Colonic mucosa (tissue), 4 donors: Measurements from ENCODE around the gene SPX. TPM values are rescaled to one million over a fixed set of nuclear protein-coding genes. Genes with fewer than 3 reads are reported as not detected.

ENCODE experiments used
- DNase-seq: peaks from one replicate; pipeline ENCODE4 v3.0.0-alpha.2; 2020
- H3K27ac ChIP-seq: fragments of 200-600 bp; one replicate; pipeline ENCODE4 v1.8.0; 2021
- H3K27me3 ChIP-seq: fragments of 200-600 bp; one replicate; pipeline ENCODE4 v1.8.0; 2021
- H3K36me3 ChIP-seq: fragments of 200-600 bp; one replicate; pipeline ENCODE4 v1.8.0; 2021
- H3K4me1 ChIP-seq: fragments of 200-600 bp; one replicate; pipeline ENCODE4 v1.8.0; 2021; ENCODE audit warnings: mild to moderate bottlenecking
- H3K4me3 ChIP-seq: fragments of 200-600 bp; one replicate; pipeline ENCODE4 v1.8.0; 2021
- H3K9ac ChIP-seq, 2 donors: one replicate each; pipeline ENCODE4 v1.7.0; 2013; ENCODE audit warnings: control low read depth in 2 of 2, low read depth in 2 of 2, low read length in 2 of 2
- H3K9me3 ChIP-seq: fragments of 200-600 bp; one replicate; pipeline ENCODE4 v1.8.0; 2021
- intact Hi-C: fragments of 100-400 bp; cut with DNase I; formaldehyde crosslinking; loops from one replicate; pipeline ENCODE4 v1.14.1; 2022
- total RNA-seq, 2 donors: library from RNA; stranded (reverse); fragmentation: NEBNext Ultra II Directional in 1 of 2; extraction: Animal tissue kit (Norgen Biotek cat#: 25700) in 1 of 2; gene quantifications; one replicate each; pipeline ENCODE4 v1.2.1, GENCODE V29; 2021
- TF ChIP-seq, protein P1 (sequence below): fragments of 200-600 bp; IDR thresholded peaks from one replicate; pipeline ENCODE4 v1.8.0; 2022; ENCODE audit warnings: antibody characterized with exemption, mild to moderate bottlenecking
- donor health status: healthy.
- donor health status: DM: no; HTN: no; CAD: no.
- donor health status: DM: no; HTN: no; CAD: no.

SPX gene
- total RNA-seq, 2 donors from 2014 or later = not detected

DNA sequence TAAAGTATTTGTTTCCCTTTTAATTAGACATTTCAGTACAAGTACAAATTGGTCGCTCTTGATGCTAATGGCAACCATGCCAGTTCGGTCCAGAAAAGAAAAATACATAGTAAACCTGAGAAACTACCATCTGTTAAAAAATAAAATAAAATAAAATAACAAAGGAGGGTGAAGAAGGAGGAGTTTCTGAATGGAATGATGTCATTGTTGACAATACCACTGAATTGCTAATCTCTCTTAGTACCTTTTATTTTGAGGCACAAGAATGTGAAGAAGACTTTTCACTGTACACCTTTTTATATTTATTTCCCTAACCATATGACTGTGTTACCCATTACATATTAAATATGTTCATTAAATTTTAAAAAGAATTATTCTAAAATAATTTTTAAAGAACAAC, 19.5 kb downstream of the SPX start:
- intact Hi-C loops = no loop called here
- H3K9me3 ChIP-seq = no peaks in the 10 kb centered on the region
- TF ChIP-seq, protein P1, sequence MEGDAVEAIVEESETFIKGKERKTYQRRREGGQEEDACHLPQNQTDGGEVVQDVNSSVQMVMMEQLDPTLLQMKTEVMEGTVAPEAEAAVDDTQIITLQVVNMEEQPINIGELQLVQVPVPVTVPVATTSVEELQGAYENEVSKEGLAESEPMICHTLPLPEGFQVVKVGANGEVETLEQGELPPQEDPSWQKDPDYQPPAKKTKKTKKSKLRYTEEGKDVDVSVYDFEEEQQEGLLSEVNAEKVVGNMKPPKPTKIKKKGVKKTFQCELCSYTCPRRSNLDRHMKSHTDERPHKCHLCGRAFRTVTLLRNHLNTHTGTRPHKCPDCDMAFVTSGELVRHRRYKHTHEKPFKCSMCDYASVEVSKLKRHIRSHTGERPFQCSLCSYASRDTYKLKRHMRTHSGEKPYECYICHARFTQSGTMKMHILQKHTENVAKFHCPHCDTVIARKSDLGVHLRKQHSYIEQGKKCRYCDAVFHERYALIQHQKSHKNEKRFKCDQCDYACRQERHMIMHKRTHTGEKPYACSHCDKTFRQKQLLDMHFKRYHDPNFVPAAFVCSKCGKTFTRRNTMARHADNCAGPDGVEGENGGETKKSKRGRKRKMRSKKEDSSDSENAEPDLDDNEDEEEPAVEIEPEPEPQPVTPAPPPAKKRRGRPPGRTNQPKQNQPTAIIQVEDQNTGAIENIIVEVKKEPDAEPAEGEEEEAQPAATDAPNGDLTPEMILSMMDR = no peak
- DNase-seq = no peak
- no peaks in the 10 kb centered on the region for H3K4me1 ChIP-seq
- no peaks in the 10 kb centered on the region for H3K27me3 ChIP-seq
- H3K4me3 ChIP-seq = no peak overlapping the region
- no peak overlapping the region for H3K9ac ChIP-seq
- no peaks in the 10 kb centered on the region for H3K36me3 ChIP-seq
- H3K27ac ChIP-seq = no peak overlapping the region

- no peaks in the 10 kb centered on the region for H3K36me3 ChIP-seq
- no peak overlapping the region for H3K27ac ChIP-seq
- H3K9ac ChIP-seq = no peak overlapping the region
- no peaks in the 10 kb centered on the region for H3K4me1 ChIP-seq
- H3K27me3 ChIP-seq = no peaks in the 10 kb centered on the region
- intact Hi-C loops = no loop called here
- H3K9me3 ChIP-seq = no peaks in the 10 kb centered on the region
- no peak for DNase-seq
- no peak overlapping the region for H3K4me3 ChIP-seq
- TF ChIP-seq, protein P1 = no peak
These were observed 20.6 kb downstream of the SPX start for GRCh38 chr12:21546716-21547115.

- Histone ChIP-seq H3K9ac (no peak overlapping the region), H3K27ac (no peak overlapping the region), H3K36me3 (no peaks in the 10 kb centered on the region), H3K27me3 (no peaks in the 10 kb centered on the region), H3K4me1 (no peaks in the 10 kb centered on the region), H3K4me3 (no peak overlapping the region), H3K9me3 (no peaks in the 10 kb centered on the region)
- no peak for DNase-seq
- TF ChIP-seq, protein P1 = no peak
- intact Hi-C loops = no loop called here
These were observed 21.3 kb downstream of the SPX start for GRCh38 chr12:21547437-21547836.

DNA sequence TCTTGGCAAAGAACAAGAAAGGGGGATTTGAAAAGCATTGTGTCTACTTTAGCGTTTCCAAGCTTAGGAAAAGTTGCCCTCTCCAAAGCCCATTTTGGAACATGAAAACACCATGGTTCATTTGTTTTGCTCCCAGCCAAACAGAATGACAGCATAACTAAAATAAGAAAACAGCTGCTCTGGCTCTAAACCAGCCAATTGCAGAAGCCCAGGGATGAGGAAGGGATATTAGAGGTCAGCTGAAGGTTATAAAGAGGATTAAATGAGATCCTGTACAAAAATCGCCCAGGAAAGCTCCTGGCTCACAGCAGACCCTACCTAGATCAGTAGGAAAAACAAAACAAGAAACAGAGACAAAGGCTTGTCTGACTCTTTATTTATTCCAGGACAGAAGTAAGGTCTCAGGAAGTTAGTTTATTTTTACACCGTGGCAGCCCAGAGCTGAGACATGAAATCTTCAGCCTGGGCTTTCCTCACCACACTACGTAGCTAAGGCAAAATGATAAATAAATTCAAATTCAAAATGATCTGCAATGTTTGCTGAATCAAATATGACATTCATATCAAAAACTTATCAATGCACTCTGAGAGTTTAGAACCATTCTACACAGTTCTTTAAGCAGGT, 25.9 kb downstream of the SPX start:
- Histone ChIP-seq H3K4me3 (no peak overlapping the region), H3K9ac (no peak overlapping the region), H3K27me3 (no peaks in the 10 kb centered on the region), H3K27ac (no peak overlapping the region), H3K9me3 (no peaks in the 10 kb centered on the region), H3K36me3 (no peaks in the 10 kb centered on the region), H3K4me1 (no peaks in the 10 kb centered on the region)
- DNase-seq = no peak
- intact Hi-C loops = no loop called here
- TF ChIP-seq, protein P1 = no peak

GRCh38 chr12:21552635-21553328, 26.7 kb downstream of the SPX start:
- no peak overlapping the region for H3K4me3 ChIP-seq
- H3K27ac ChIP-seq = no peak overlapping the region
- H3K9me3 ChIP-seq = no peaks in the 10 kb centered on the region
- TF ChIP-seq, protein P1 = no peak
- no peak overlapping the region for H3K9ac ChIP-seq
- no peak for DNase-seq
- H3K36me3 ChIP-seq = no peaks in the 10 kb centered on the region
- H3K27me3 ChIP-seq = no peaks in the 10 kb centered on the region
- intact Hi-C loops = no loop called here
- no peaks in the 10 kb centered on the region for H3K4me1 ChIP-seq
